Measurements from ENCODE around the gene F13A1.
"Not testable (repeated sequence)": the region's sequence is repeated elsewhere in the genome, so short reads cannot be mapped to it uniquely, and the experiment has no call there.

Gene F13A1

GRCh38 chr6:6317825-6318733 lies 2.4 kb downstream of the F13A1 start:
- peak in 30 of 58 donors; percentile 7 to 69 (median 29) for DNase-seq

GRCh38 chr6:6317386-6317785 lies 3.1 kb downstream of the F13A1 start:
- no peak for DNase-seq

GRCh38 chr6:6315660-6316059 lies 4.8 kb downstream of the F13A1 start:
- DNase-seq = peak in 15 of 58 donors; percentile 4 to 35 (median 13)

GRCh38 chr6:6314596-6314995 lies 5.9 kb downstream of the F13A1 start:
- no peak for DNase-seq

- DNase-seq = no peak
Observed at GRCh38 chr6:6312901-6313441, 7.5 kb downstream of the F13A1 start.

- no peak for DNase-seq
Observed at GRCh38 chr6:6305575-6305974, 14.9 kb downstream of the F13A1 start.

GRCh38 chr6:6300383-6300782 lies 20.1 kb downstream of the F13A1 start:
- not testable (repeated sequence) for DNase-seq

GRCh38 chr6:6293317-6293716 lies 27.1 kb downstream of the F13A1 start:
- no peak for DNase-seq

- no peak for DNase-seq
Observed at GRCh38 chr6:6287415-6287814, 33.0 kb downstream of the F13A1 start.

GRCh38 chr6:6285679-6286078 lies 34.8 kb downstream of the F13A1 start:
- no peak for DNase-seq

GRCh38 chr6:6284221-6284966 lies 36.1 kb downstream of the F13A1 start:
- DNase-seq = no peak

- no peak for DNase-seq
Observed at GRCh38 chr6:6283746-6284145, 36.7 kb downstream of the F13A1 start.

- no peak for DNase-seq
Observed at GRCh38 chr6:6282716-6283115, 37.7 kb downstream of the F13A1 start.

GRCh38 chr6:6277413-6277812 lies 43.0 kb downstream of the F13A1 start:
- DNase-seq = no peak

- no peak for DNase-seq
Observed at GRCh38 chr6:6270948-6271535, 49.4 kb downstream of the F13A1 start.

- DNase-seq = no peak
Observed at GRCh38 chr6:6260196-6260722, 60.2 kb downstream of the F13A1 start.

- DNase-seq = no peak
Observed at GRCh38 chr6:6256886-6257285, 63.6 kb downstream of the F13A1 start.

- DNase-seq = no peak
Observed at GRCh38 chr6:6256259-6256658, 64.2 kb downstream of the F13A1 start.

- DNase-seq = no peak
Observed at GRCh38 chr6:6251555-6252280, 68.7 kb downstream of the F13A1 start.

GRCh38 chr6:6248651-6249050 lies 71.8 kb downstream of the F13A1 start:
- DNase-seq = no peak

GRCh38 chr6:6246544-6246943 lies 73.9 kb downstream of the F13A1 start:
- no peak for DNase-seq

All from anterior cingulate cortex (tissue), 58 donors.